Mucosa of descending colon (tissue), 3 donors: ENCODE measurements around the gene KAT14. TPM values are rescaled to one million over a fixed set of nuclear protein-coding genes. Genes with fewer than 3 reads are reported as not detected.
"Not testable (repeated sequence)": the region's sequence is repeated elsewhere in the genome, so short reads cannot be mapped to it uniquely, and the experiment has no call there.

Source experiments
- ATAC-seq: fragments of 200-7000 bp; cut with Tn5 transposase; one replicate; pipeline ENCODE4 v1.9.1; 2020; ENCODE audit warnings: mild to moderate bottlenecking, moderate library complexity
- DNase-seq, 3 donors: peaks; one replicate each; pipeline ENCODE4 v3.0.0-alpha.2; 2020
- H3K36me3 ChIP-seq: fragments of 200-600 bp; one replicate; pipeline ENCODE4 v1.8.0; 2021; ENCODE audit warnings: low read depth, mild to moderate bottlenecking
- H3K4me1 ChIP-seq: fragments of 200-600 bp; one replicate; pipeline ENCODE4 v1.8.0; 2021; ENCODE audit warnings: low read depth, mild to moderate bottlenecking
- H3K4me3 ChIP-seq: fragments of 200-600 bp; one replicate; pipeline ENCODE4 v1.8.0; 2021; ENCODE audit warnings: mild to moderate bottlenecking
- H3K9me3 ChIP-seq: fragments of 200-600 bp; one replicate; pipeline ENCODE4 v1.8.0; 2021; ENCODE audit warnings: mild to moderate bottlenecking
- CTCF ChIP-seq: fragments of 200-600 bp; IDR thresholded peaks from one replicate; pipeline ENCODE4 v1.8.0; 2022; ENCODE audit warnings: antibody characterized with exemption, mild to moderate bottlenecking
- intact Hi-C, 2 donors: fragments of 100-400 bp; cut with DNase I in 1 of 2; cut with micrococcal nuclease in 1 of 2; formaldehyde crosslinking; loops; one replicate each; pipeline versions ENCODE4 v1.11.0 to v1.11.1; 2022; cut with DNase I, micrococcal nuclease
- total RNA-seq, 3 donors: library from RNA; stranded (reverse); fragmentation: NEBNext Ultra II Directional in 2 of 3; extraction: Animal tissue kit (Norgen Biotek cat#: 25700) in 2 of 3; gene quantifications; one replicate each; pipeline versions ENCODE4 v1.2.1 to v1.2.4, GENCODE V29; 2021 to 2023
- donor health status: DM: no; HTN: no; CAD: no; lungs with moderate emphysema.
- donor health status: DM: no; HTN: no; CAD: no.
- donor health status: DM: no; HTN: yes; CAD: no.

KAT14 gene
- total RNA-seq, 3 donors from 2014 or later = 13.0 to 23.4 (median 16.6) TPM

- H3K36me3 ChIP-seq = no peaks in the 10 kb centered on the region
- no peaks in the 10 kb centered on the region for H3K9me3 ChIP-seq
- DNase-seq (no peak), ATAC-seq (no peak)
- intact Hi-C loops = no loop called here
- no peak for TF ChIP-seq CTCF
- no peak overlapping the region for H3K4me3 ChIP-seq
- peaks cover 3% of the 10 kb centered on the region for H3K4me1 ChIP-seq
Observed at GRCh38 chr20:18092890-18093289, 44.8 kb upstream of the KAT14 start.

- Histone ChIP-seq H3K4me1 (peaks cover 3% of the 10 kb centered on the region), H3K36me3 (no peaks in the 10 kb centered on the region), H3K9me3 (no peaks in the 10 kb centered on the region), H3K4me3 (no peak overlapping the region)
- intact Hi-C loops = no loop called here
- DNase-seq = no peak
- ATAC-seq = no peak
- TF ChIP-seq CTCF = no peak
Observed at GRCh38 chr20:18093388-18093787, 44.3 kb upstream of the KAT14 start.

GRCh38 chr20:18094191-18094590, 43.5 kb upstream of the KAT14 start:
- ATAC-seq (no peak), DNase-seq (no peak)
- Histone ChIP-seq H3K4me1 (peaks cover 3% of the 10 kb centered on the region), H3K9me3 (no peaks in the 10 kb centered on the region), H3K4me3 (no peak overlapping the region), H3K36me3 (no peaks in the 10 kb centered on the region)
- TF ChIP-seq CTCF = no peak
- intact Hi-C loops = no loop called here

GRCh38 chr20:18100569-18100968, 37.1 kb upstream of the KAT14 start:
- H3K4me3 ChIP-seq, intact Hi-C loops, DNase-seq, H3K4me1 ChIP-seq, ATAC-seq, H3K36me3 ChIP-seq, H3K9me3 ChIP-seq: not testable (repeated sequence)

GRCh38 chr20:18101125-18101810, 36.4 kb upstream of the KAT14 start:
- no peak for ATAC-seq
- DNase-seq = no peak
- H3K4me1 ChIP-seq = peaks cover 5% of the 10 kb centered on the region
- H3K9me3 ChIP-seq = no peaks in the 10 kb centered on the region
- no peak for TF ChIP-seq CTCF
- H3K36me3 ChIP-seq = no peaks in the 10 kb centered on the region
- H3K4me3 ChIP-seq = no peak overlapping the region
- intact Hi-C loops = no loop called here

- no peaks in the 10 kb centered on the region for H3K9me3 ChIP-seq
- no peak for TF ChIP-seq CTCF
- peaks cover 5% of the 10 kb centered on the region for H3K4me1 ChIP-seq
Observed at GRCh38 chr20:18103497-18103896, 34.2 kb upstream of the KAT14 start.

More at GRCh38 chr20:18103497-18103896, 34.2 kb upstream of the KAT14 start:
- no peaks in the 10 kb centered on the region for H3K36me3 ChIP-seq
- intact Hi-C loops = no loop called here
- ATAC-seq (peak; percentile 79), DNase-seq (peak in 1 of 3 donors; percentile 22)
- no peak overlapping the region for H3K4me3 ChIP-seq
